Skeletal muscle satellite cell (primary cell): ENCODE results near the gene KRTAP4-7. TPM values are rescaled to one million over a fixed set of nuclear protein-coding genes. Genes with fewer than 3 reads are reported as not detected.
"Not testable (repeated sequence)": the region's sequence is repeated elsewhere in the genome, so short reads cannot be mapped to it uniquely, and the experiment has no call there.

ENCODE experiments used
- H3K27me3 ChIP-seq: 2 replicates; pipeline ENCODE4 v1.7.0; 2013; ENCODE audit warnings: low read length; ENCODE audit not compliant: control insufficient read depth, insufficient read depth
- H3K36me3 ChIP-seq: 2 replicates; pipeline ENCODE4 v1.7.0; 2013; ENCODE audit warnings: mild to moderate bottlenecking, control low read depth, low read length; ENCODE audit not compliant: insufficient read depth
- H3K4me1 ChIP-seq: 2 replicates; pipeline ENCODE4 v1.7.0; 2013; ENCODE audit warnings: low read length; ENCODE audit not compliant: control insufficient read depth, insufficient read depth
- H3K4me2 ChIP-seq: 2 replicates; pipeline ENCODE4 v1.7.0; 2013; ENCODE audit warnings: mild to moderate bottlenecking, low read length
- H3K4me3 ChIP-seq: 2 replicates; pipeline ENCODE4 v1.7.0; 2013; ENCODE audit warnings: low read length
- H3K9ac ChIP-seq: 2 replicates; pipeline ENCODE4 v1.7.0; 2013; ENCODE audit warnings: mild to moderate bottlenecking, low read depth, low read length, moderate library complexity
- H3K9me3 ChIP-seq: replicated peaks from 2 replicates; pipeline ENCODE4 v1.7.0; 2013; ENCODE audit warnings: mild to moderate bottlenecking, control low read depth, low read length
- total RNA-seq: library from RNA; depleted of rRNA; stranded (reverse); fragments of >200 nt; gene quantifications from 2 replicates; pipeline ENCODE4 v1.2.3, GENCODE V29; 2012; rRNA removed

The KRTAP4-7 gene
- total RNA-seq: not detected in 2 replicates

- not testable (repeated sequence) for H3K9me3 ChIP-seq, H3K36me3 ChIP-seq
- H3K4me1 ChIP-seq: peaks cover 20% of the 10 kb centered on the region
Observed at GRCh38 chr17:41084100-41084856, at the start of gene KRTAP4-7. Gene KRTAP4-7 (plus strand): TSS chr17:41084150. CDS start chr17:41084207, 57 bp downstream.

GRCh38 chr17:41034346-41034935 is 49.5 kb upstream of the KRTAP4-7 start, which contains the start of gene KRTAP1-3:
Gene KRTAP1-3 (minus strand): TSS chr17:41034874. CDS start chr17:41034821, 53 bp downstream.
- H3K9me3 ChIP-seq: not testable (repeated sequence)

More at GRCh38 chr17:41084100-41084856, at the start of gene KRTAP4-7:
- peak within 1 kb of the TSS; percentile 21 for H3K4me2 ChIP-seq
- H3K9ac ChIP-seq, H3K4me3 ChIP-seq, H3K27me3 ChIP-seq: not testable (repeated sequence)

GRCh38 chr17:41037853-41038350 is 46.0 kb upstream of the KRTAP4-7 start:
- Histone ChIP-seq H3K4me1 (peaks cover 14% of the 10 kb centered on the region), H3K4me2 (no peak overlapping the region), H3K4me3 (no peak overlapping the region)

More at GRCh38 chr17:41034346-41034935, 49.5 kb upstream of the KRTAP4-7 start, which contains the start of gene KRTAP1-3:
- H3K4me1 ChIP-seq, H3K4me2 ChIP-seq, H3K36me3 ChIP-seq, H3K4me3 ChIP-seq, H3K27me3 ChIP-seq, H3K9ac ChIP-seq: not testable (repeated sequence)

GRCh38 chr17:41040783-41041571 is 43.0 kb upstream of the KRTAP4-7 start, which contains the start of gene KRTAP1-1:
Gene KRTAP1-1 (minus strand): TSS chr17:41041450. CDS start chr17:41041397, 53 bp downstream.
- Histone ChIP-seq H3K4me1 (peaks cover 14% of the 10 kb centered on the region), H3K9ac (peak within 1 kb of the TSS; percentile 59), H3K4me3 (peak within 1 kb of the TSS; percentile 44), H3K4me2 (peak within 1 kb of the TSS; percentile 65)
- H3K36me3 ChIP-seq, H3K27me3 ChIP-seq, H3K9me3 ChIP-seq: not testable (repeated sequence)

More at GRCh38 chr17:41037853-41038350, 46.0 kb upstream of the KRTAP4-7 start:
- Histone ChIP-seq H3K36me3 (no peaks in the 10 kb centered on the region), H3K27me3 (no peaks in the 10 kb centered on the region), H3K9me3 (no peaks in the 10 kb centered on the region), H3K9ac (no peak overlapping the region)

GRCh38 chr17:41042953-41043352 is 41.0 kb upstream of the KRTAP4-7 start:
- no peak overlapping the region for H3K9ac ChIP-seq
- H3K36me3 ChIP-seq: no peaks in the 10 kb centered on the region
- no peaks in the 10 kb centered on the region for H3K9me3 ChIP-seq
- no peaks in the 10 kb centered on the region for H3K27me3 ChIP-seq
- no peak overlapping the region for H3K4me3 ChIP-seq
- no peak overlapping the region for H3K4me2 ChIP-seq
- peaks cover 19% of the 10 kb centered on the region for H3K4me1 ChIP-seq

- H3K27me3 ChIP-seq, H3K36me3 ChIP-seq, H3K9me3 ChIP-seq: not testable (repeated sequence)
- peak within 1 kb of the TSS; percentile 0 for H3K4me3 ChIP-seq
- peaks cover 18% of the 10 kb centered on the region for H3K4me1 ChIP-seq
- peak within 1 kb of the TSS; percentile 83 for H3K9ac ChIP-seq
- peak within 1 kb of the TSS; percentile 56 for H3K4me2 ChIP-seq
Observed at GRCh38 chr17:41046735-41047465, 37.0 kb upstream of the KRTAP4-7 start, which contains the start of gene KRTAP2-1. Gene KRTAP2-1 (minus strand): TSS chr17:41047316. CDS start chr17:41047267, 49 bp downstream.

- Histone ChIP-seq H3K4me1 (peaks cover 25% of the 10 kb centered on the region), H3K27me3 (no peaks in the 10 kb centered on the region), H3K9me3 (no peaks in the 10 kb centered on the region), H3K4me3 (peak overlapping the region; percentile 26), H3K36me3 (no peaks in the 10 kb centered on the region), H3K9ac (peak overlapping the region; percentile 83), H3K4me2 (peak overlapping the region; percentile 56)
Observed at GRCh38 chr17:41048441-41048840, 35.5 kb upstream of the KRTAP4-7 start.

- peaks cover 25% of the 10 kb centered on the region for H3K4me1 ChIP-seq
- H3K27me3 ChIP-seq: no peaks in the 10 kb centered on the region
- H3K9me3 ChIP-seq: no peaks in the 10 kb centered on the region
- H3K36me3 ChIP-seq: no peaks in the 10 kb centered on the region
- H3K9ac ChIP-seq: peak overlapping the region; percentile 83
- H3K4me2 ChIP-seq: peak overlapping the region; percentile 56
- peak overlapping the region; percentile 26 for H3K4me3 ChIP-seq
Observed at GRCh38 chr17:41049110-41049509, 34.8 kb upstream of the KRTAP4-7 start.

- no peaks in the 10 kb centered on the region for H3K36me3 ChIP-seq
- H3K9ac ChIP-seq: no peak overlapping the region
- no peaks in the 10 kb centered on the region for H3K9me3 ChIP-seq
- H3K4me3 ChIP-seq: no peak overlapping the region
- H3K27me3 ChIP-seq: no peaks in the 10 kb centered on the region
- H3K4me1 ChIP-seq: peaks cover 25% of the 10 kb centered on the region
- no peak overlapping the region for H3K4me2 ChIP-seq
Observed at GRCh38 chr17:41052566-41052965, 31.4 kb upstream of the KRTAP4-7 start.

GRCh38 chr17:41054025-41054424 is 29.9 kb upstream of the KRTAP4-7 start:
- Histone ChIP-seq H3K36me3 (no peaks in the 10 kb centered on the region), H3K9me3 (no peaks in the 10 kb centered on the region), H3K4me3 (no peak overlapping the region), H3K4me1 (peaks cover 19% of the 10 kb centered on the region), H3K27me3 (no peaks in the 10 kb centered on the region), H3K9ac (no peak overlapping the region), H3K4me2 (no peak overlapping the region)
